ENCODE data around the gene AGAP5.
"Not testable (repeated sequence)": the region's sequence is repeated elsewhere in the genome, so short reads cannot be mapped to it uniquely, and the experiment has no call there.

Gene AGAP5

GRCh38 chr10:73703924-73704323 lies 6.0 kb upstream of the AGAP5 start:
- H3K4me1 ChIP-seq; H3K4me3 ChIP-seq; H3K9me3 ChIP-seq; H3K27me3 ChIP-seq (ENCODE audit: low read depth); DNase-seq (ENCODE audit: low spot score in 2 of 2); in situ Hi-C loops (cut with MboI; ENCODE audit: low sequenced_read_pairs); H3K36me3 ChIP-seq (replicated peaks): not testable (repeated sequence)

DNA sequence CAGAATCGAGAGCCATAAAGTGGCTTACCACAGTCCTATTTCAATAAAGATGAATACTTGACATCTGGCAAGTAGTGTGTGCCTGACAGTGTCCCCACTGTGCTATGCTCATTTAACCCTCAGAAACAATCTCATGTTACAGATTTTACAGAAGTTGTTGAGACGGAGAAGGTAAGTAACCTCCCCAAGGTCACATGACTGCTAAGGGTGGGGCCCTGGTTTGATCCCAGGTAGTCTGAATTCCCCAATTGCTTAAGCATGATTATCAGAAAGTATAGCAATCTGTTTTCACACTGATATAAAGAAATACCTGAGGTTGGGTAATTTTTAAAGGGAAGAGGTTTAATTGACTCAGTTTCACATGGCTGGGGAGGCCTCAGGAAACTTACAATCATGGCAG lies 910 bp upstream of the AGAP5 start:
- H3K36me3 ChIP-seq (replicated peaks); H3K4me1 ChIP-seq; in situ Hi-C loops (cut with MboI; ENCODE audit: low sequenced_read_pairs); DNase-seq (ENCODE audit: low spot score in 2 of 2); H3K4me3 ChIP-seq; H3K27me3 ChIP-seq (ENCODE audit: low read depth); H3K9me3 ChIP-seq: not testable (repeated sequence)

- in situ Hi-C loops (cut with MboI; ENCODE audit: low sequenced_read_pairs); H3K36me3 ChIP-seq (replicated peaks); H3K9me3 ChIP-seq; H3K4me3 ChIP-seq; H3K27me3 ChIP-seq (ENCODE audit: low read depth); DNase-seq (ENCODE audit: low spot score in 2 of 2); H3K4me1 ChIP-seq: not testable (repeated sequence)
These were observed 2.6 kb downstream of the AGAP5 start for GRCh38 chr10:73695302-73695701.

- in situ Hi-C loops (cut with MboI; ENCODE audit: low sequenced_read_pairs); H3K4me1 ChIP-seq; H3K36me3 ChIP-seq (replicated peaks); H3K27me3 ChIP-seq (ENCODE audit: low read depth); H3K9me3 ChIP-seq; H3K4me3 ChIP-seq; DNase-seq (ENCODE audit: low spot score in 2 of 2): not testable (repeated sequence)
These were observed 7.2 kb downstream of the AGAP5 start for GRCh38 chr10:73690755-73691154.

- H3K4me1 ChIP-seq; H3K4me3 ChIP-seq; DNase-seq (ENCODE audit: low spot score in 2 of 2); H3K27me3 ChIP-seq (ENCODE audit: low read depth); H3K36me3 ChIP-seq (replicated peaks); in situ Hi-C loops (cut with MboI; ENCODE audit: low sequenced_read_pairs); H3K9me3 ChIP-seq: not testable (repeated sequence)
These were observed 8.3 kb downstream of the AGAP5 start for GRCh38 chr10:73689596-73689995.

GRCh38 chr10:73687641-73688040 lies 10.3 kb downstream of the AGAP5 start:
- H3K4me1 ChIP-seq; H3K36me3 ChIP-seq (replicated peaks); DNase-seq (ENCODE audit: low spot score in 2 of 2); H3K4me3 ChIP-seq; in situ Hi-C loops (cut with MboI; ENCODE audit: low sequenced_read_pairs); H3K27me3 ChIP-seq (ENCODE audit: low read depth); H3K9me3 ChIP-seq: not testable (repeated sequence)

GRCh38 chr10:73674546-73674945 lies 23.4 kb downstream of the AGAP5 start:
- in situ Hi-C loops (cut with MboI; ENCODE audit: low sequenced_read_pairs); H3K4me1 ChIP-seq; DNase-seq (ENCODE audit: low spot score in 2 of 2); H3K9me3 ChIP-seq; H3K27me3 ChIP-seq (ENCODE audit: low read depth); H3K36me3 ChIP-seq (replicated peaks); H3K4me3 ChIP-seq: not testable (repeated sequence)

DNA sequence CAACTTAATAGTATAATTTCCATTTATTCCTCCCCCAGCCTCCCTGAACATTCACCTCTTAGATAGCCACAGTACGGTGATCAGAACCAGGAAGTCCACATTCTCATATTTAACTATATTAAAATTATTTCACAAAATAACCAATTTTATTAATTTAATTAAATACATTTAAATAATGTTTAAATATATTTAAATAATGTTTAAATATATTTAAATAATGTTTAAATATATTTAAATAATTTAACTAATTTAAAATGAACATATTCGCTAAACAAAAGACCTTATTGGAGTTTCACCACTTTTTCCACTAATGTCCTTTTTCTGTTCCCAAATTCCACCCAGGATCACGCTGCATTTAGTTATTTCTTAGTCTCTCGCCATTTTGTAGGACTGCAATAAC lies 29.5 kb downstream of the AGAP5 start:
- H3K4me1 ChIP-seq; H3K4me3 ChIP-seq; H3K9me3 ChIP-seq; in situ Hi-C loops (cut with MboI; ENCODE audit: low sequenced_read_pairs); DNase-seq (ENCODE audit: low spot score in 2 of 2); H3K27me3 ChIP-seq (ENCODE audit: low read depth); H3K36me3 ChIP-seq (replicated peaks): not testable (repeated sequence)

DNA sequence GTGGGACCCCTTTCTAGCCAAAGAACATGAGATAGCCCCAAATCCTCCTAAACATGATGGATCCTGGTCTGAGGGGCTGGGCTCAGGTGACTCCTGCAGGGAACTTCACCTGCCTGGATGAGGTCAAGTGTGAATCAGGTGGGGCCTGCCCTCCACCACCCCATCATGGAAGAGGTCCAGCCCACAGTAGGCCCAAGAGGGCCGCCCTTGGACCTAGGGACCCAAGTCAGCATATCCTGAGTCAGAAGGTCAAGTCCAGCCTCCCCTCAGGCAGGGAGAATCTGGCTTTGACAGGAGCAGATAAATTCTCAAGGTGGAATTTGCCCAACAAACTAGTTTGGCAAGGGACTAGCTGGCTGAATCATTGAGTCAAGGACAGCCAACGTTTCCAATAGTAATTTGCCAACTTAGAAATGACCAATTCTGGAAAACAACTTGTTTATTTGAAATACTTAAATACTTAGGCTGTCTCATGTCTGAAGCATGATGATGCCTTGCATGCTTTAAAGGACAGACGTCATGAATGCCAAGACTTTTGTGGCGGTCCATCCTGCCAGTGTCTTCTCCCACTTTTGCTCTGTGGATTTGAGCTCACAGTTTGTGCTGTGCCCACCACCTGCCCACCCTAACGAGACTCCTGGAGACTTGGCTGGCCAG lies 31.6 kb downstream of the AGAP5 start:
- H3K9me3 ChIP-seq; in situ Hi-C loops (cut with MboI; ENCODE audit: low sequenced_read_pairs); H3K36me3 ChIP-seq (replicated peaks); H3K27me3 ChIP-seq (ENCODE audit: low read depth); H3K4me1 ChIP-seq; DNase-seq (ENCODE audit: low spot score in 2 of 2); H3K4me3 ChIP-seq: not testable (repeated sequence)

- in situ Hi-C loops (cut with MboI; ENCODE audit: low sequenced_read_pairs), result not testable (repeated sequence)
These were observed 32.3 kb downstream of the AGAP5 start for GRCh38 chr10:73665581-73665980.

DNA sequence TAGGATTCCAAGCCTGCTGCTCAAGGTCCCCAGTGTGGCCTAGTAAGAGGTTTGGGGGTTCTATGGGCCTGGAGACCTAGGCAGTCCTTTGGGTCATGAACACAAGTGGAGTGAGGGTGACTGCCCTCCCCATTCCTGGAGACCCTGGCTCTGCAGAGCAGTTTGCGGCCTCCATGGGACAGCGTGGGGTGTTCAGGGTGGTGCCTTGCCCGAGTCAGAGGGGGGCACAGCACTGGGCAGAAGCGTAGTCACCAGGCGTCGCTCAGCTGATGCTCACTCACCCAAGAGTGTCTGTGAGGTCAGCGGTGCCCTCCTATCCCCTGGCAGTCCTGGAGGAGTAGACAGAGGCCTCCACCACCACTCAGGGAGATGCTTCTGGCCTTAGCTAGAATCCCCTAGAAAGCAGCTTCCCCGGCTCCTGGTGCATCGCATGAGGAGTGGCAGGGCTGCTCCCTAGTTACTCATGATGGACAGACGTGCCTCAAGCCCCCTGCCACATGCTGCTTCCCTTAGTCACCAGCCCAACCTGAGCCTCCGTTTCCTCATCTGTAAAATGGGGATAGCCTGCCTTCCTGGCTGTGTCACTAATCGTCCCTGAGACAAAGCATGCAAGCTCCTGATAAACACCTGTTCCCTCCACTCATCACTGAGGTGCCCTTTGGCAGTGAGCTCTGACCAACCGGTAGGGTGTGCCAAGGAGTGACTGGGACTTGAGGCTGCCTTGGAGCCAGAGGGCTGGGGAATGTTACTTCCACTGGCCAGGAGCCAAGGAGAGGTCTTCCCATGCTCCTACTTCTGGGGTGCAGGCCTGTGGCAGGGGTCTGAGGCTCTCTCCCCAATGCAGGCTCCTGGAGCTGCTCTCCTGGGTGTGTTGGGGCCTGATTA lies 33.5 kb downstream of the AGAP5 start:
- DNase-seq (ENCODE audit: low spot score in 2 of 2); H3K9me3 ChIP-seq; in situ Hi-C loops (cut with MboI; ENCODE audit: low sequenced_read_pairs): not testable (repeated sequence)

More at GRCh38 chr10:73665581-73665980, 32.3 kb downstream of the AGAP5 start:
- not testable (repeated sequence) for H3K4me1 ChIP-seq; H3K9me3 ChIP-seq; DNase-seq (ENCODE audit: low spot score in 2 of 2); H3K27me3 ChIP-seq (ENCODE audit: low read depth); H3K4me3 ChIP-seq; H3K36me3 ChIP-seq (replicated peaks)

GRCh38 chr10:73663621-73664020 lies 34.3 kb downstream of the AGAP5 start:
- DNase-seq (ENCODE audit: low spot score in 2 of 2); H3K9me3 ChIP-seq; H3K4me1 ChIP-seq; in situ Hi-C loops (cut with MboI; ENCODE audit: low sequenced_read_pairs); H3K4me3 ChIP-seq; H3K27me3 ChIP-seq (ENCODE audit: low read depth); H3K36me3 ChIP-seq (replicated peaks): not testable (repeated sequence)

More for the DNA sequence above, 33.5 kb downstream of the AGAP5 start:
- not testable (repeated sequence) for H3K27me3 ChIP-seq (ENCODE audit: low read depth); H3K4me3 ChIP-seq; H3K4me1 ChIP-seq; H3K36me3 ChIP-seq (replicated peaks)

DNA sequence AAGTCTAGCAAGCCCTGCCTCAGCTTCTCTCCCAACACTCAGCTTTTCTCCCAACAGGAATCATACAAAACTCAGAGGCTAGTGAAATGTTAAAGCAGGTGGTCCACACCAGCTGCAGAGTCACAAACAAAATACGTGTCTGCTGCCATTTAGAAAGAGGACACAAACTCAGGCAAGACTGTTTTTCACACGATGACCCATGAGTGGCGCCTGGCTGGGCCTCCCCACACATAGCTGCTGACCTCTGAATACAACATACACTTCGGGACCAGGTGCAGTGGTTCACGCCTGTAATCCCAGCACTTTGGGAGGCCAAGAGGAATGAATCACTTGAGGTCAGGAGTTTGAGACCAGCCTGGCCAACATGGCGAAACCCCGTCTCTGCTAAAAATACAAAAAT lies 35.2 kb downstream of the AGAP5 start:
- DNase-seq (ENCODE audit: low spot score in 2 of 2); H3K4me3 ChIP-seq; H3K9me3 ChIP-seq; H3K27me3 ChIP-seq (ENCODE audit: low read depth); in situ Hi-C loops (cut with MboI; ENCODE audit: low sequenced_read_pairs); H3K36me3 ChIP-seq (replicated peaks); H3K4me1 ChIP-seq: not testable (repeated sequence)

DNA sequence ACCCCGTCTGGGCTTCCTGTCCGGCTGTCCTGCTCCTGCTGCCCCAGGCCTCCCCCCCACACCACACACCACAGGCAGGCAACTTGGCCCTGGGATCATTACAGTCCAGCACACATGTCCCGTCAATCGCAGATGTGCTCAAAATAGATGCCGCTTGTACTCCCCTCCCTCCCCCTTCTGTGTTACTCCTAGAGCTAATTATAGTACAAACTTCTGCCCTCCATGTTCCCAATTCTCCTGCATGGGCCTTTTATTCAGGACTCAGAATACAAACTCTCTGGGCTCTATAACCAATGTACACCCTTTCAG lies 42.0 kb downstream of the AGAP5 start, which contains the start of gene SYNPO2L:
Gene SYNPO2L, minus strand, starts transcription at position 40 of the 309 bp plus-strand sequence. CDS start 107 bp downstream, outside the sequence.
- Histone ChIP-seq H3K9me3 (no peaks in the 10 kb centered on the region), H3K4me1 (no peaks in the 10 kb centered on the region), H3K36me3 (replicated peaks) (no peaks in the 10 kb centered on the region), H3K4me3 (no peak within 1 kb of the TSS), H3K27me3 (ENCODE audit: low read depth) (no peaks in the 10 kb centered on the region)
- in situ Hi-C loops (cut with MboI; ENCODE audit: low sequenced_read_pairs), result no loop called here
- DNase-seq (ENCODE audit: low spot score in 2 of 2), result no peak

All from HAP-1 (cell line).